Gastrocnemius medialis (tissue), 4 donors: ENCODE results near the gene BNC2.

Experiments used
- CTCF ChIP-seq, 5 experiments: fragments of 450-650 bp in 3 of 5; fragments of 200-600 bp in 2 of 5; sonication (generic) in 2 of 5; IDR thresholded peaks in 4 of 5; conservative IDR thresholded peaks in 1 of 5; 1 replicate in 4 of 5; 2 replicates in 1 of 5; pipeline ENCODE4 v1.5.1; 2016 to 2019; ENCODE audit warnings: antibody characterized with exemption in 5 of 5, mild to moderate bottlenecking in 3 of 5, moderate library complexity in 3 of 5
- POLR2A ChIP-seq, 2 donors: fragments of 450-650 bp; IDR thresholded peaks; one replicate each; pipeline ENCODE4 v1.6.1; 2017; ENCODE audit warnings: antibody characterized with exemption in 2 of 2, mild to moderate bottlenecking in 2 of 2, moderate library complexity in 2 of 2

DNA sequence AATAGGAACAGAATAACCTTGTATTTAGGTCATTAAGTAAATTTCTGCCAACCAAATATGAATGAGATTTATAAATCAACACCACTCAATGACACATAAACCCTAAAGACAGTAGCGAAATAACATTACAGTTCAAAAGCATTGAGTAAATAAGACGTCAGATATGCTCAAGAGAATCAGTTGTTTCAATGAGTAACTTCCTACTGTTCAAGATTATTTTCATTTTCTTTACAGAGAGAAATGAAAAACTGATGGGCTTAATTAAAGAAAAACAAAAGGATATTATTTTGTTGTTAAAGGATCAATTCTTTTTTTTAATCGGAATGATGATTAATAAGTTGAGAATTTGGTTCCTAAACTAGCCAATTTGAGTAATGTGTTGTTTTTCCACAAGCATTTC, 150.1 kb downstream of the BNC2 start:
- TF ChIP-seq CTCF (IDR thresholded peaks at IDR 0.05 in 4 of 5, conservative IDR thresholded peaks at IDR 0.05 in 1 of 5) (no peak), POLR2A (IDR thresholded peaks at IDR 0.05) (no peak)
